Right lobe of liver (tissue), 4 donors: ENCODE measurements around the gene GIMAP2.

Experiments
- CTCF ChIP-seq, 4 donors: fragments of 200-600 bp in 3 of 4; fragments of 450-650 bp in 1 of 4; IDR thresholded peaks; one replicate each; pipeline versions ENCODE4 v1.5.1 to v1.8.0; 2016 to 2022; ENCODE audit warnings: antibody characterized with exemption in 4 of 4, mild to moderate bottlenecking in 2 of 4
- POLR2A ChIP-seq: fragments of 450-650 bp; IDR thresholded peaks from one replicate; pipeline ENCODE4 v1.6.1; 2017; ENCODE audit warnings: antibody characterized with exemption, mild to moderate bottlenecking
- donor health status: DM: no; HTN: no; CAD: no.
- donor health status: DM: no; HTN: no; CAD: no.
- donor health status: DM: no; HTN: yes; CAD: no.

DNA sequence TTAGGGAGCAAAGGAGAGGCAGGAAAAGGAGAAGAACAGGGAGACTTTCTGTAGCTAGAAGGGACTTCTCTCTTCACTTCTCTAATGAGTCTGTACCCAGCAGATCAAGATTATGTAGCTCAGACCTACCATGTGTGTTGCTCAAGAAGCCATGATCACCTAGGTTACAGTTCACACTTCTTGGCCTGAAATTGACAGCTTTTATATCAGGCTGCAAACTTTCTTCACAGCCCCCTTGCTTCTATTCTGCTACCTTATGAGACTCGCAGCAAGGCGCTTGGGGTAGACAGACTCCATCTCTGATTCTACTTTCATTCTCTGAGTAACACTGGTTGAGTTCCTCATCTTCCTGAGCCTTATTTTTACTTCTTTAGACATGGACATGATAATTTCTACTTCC lies 19.6 kb upstream of the GIMAP2 start:
- no peak for TF ChIP-seq CTCF (IDR thresholded peaks at IDR 0.05)
- no peak for TF ChIP-seq POLR2A
